K562 (cell line): ENCODE measurements around the gene ZSWIM7. TPM values are rescaled to one million over a fixed set of nuclear protein-coding genes. Genes with fewer than 3 reads are reported as not detected.
A peak's percentile ranks its signal among the peaks of the same experiment; 100 is the strongest.

Experiments used
- CTBP1 ChIP-seq: fragments of 450-650 bp; IDR thresholded peaks from 2 replicates; pipeline ENCODE4 v1.6.1; 2016; ENCODE audit warnings: borderline replicate concordance
- ETS1 ChIP-seq: conservative IDR thresholded peaks from 2 replicates; pipeline ENCODE4 v1.6.1; 2011; ENCODE audit warnings: low read depth, mild to moderate bottlenecking, low read length; ENCODE audit not compliant: control insufficient read depth
- FIP1L1 ChIP-seq: fragments of 200-400 bp; formaldehyde crosslinking; IDR thresholded peaks from 2 replicates; pipeline ENCODE4 v1.6.1; 2018; ENCODE audit warnings: mild to moderate bottlenecking, low read depth, low read length; ENCODE audit not compliant: poor library complexity, severe bottlenecking
- JUN ChIP-seq, 2 experiments: sonication (generic) in 1 of 2; formaldehyde crosslinking in 1 of 2; IDR thresholded peaks; 2 replicates each; pipeline versions ENCODE4 v1.6.1 to v1.8.0; 2012 to 2022; ENCODE audit warnings: borderline replicate concordance in 2 of 2, mild to moderate bottlenecking in 2 of 2, improper control_type of control experiment in 1 of 2, low read depth in 1 of 2, low read length in 1 of 2, missing genetic modification reagents in 1 of 2
- MEF2D ChIP-seq: conservative IDR thresholded peaks from 2 replicates; pipeline ENCODE4 v1.6.1; 2016; ENCODE audit warnings: low read depth, missing genetic modification characterization, missing compliant biosample characterization
- MXD1 ChIP-seq: fragments of 250-450 bp; sonication (Bioruptor Pico); IDR thresholded peaks from 2 replicates; pipeline ENCODE4 v1.8.0; 2021; ENCODE audit warnings: borderline replicate concordance, mild to moderate bottlenecking, moderate library complexity; ENCODE audit not compliant: poor library complexity, severe bottlenecking
- NR1H2 ChIP-seq: sonication (generic); formaldehyde crosslinking; IDR thresholded peaks from 2 replicates; pipeline ENCODE4 v1.4.0; 2020; ENCODE audit warnings: mild to moderate bottlenecking, missing genetic modification reagents
- NR3C1 ChIP-seq: sonication (generic); formaldehyde crosslinking; IDR thresholded peaks from 2 replicates; pipeline ENCODE4 v1.8.1; 2022; ENCODE audit warnings: missing genetic modification reagents
- NRF1 ChIP-seq, 2 experiments: fragments of 450-650 bp; IDR thresholded peaks in 1 of 2; conservative IDR thresholded peaks in 1 of 2; 2 replicates each; pipeline ENCODE4 v1.6.1; 2014; ENCODE audit warnings: mild to moderate bottlenecking in 2 of 2
- PHB ChIP-seq: fragments of 250-450 bp; sonication (Bioruptor Pico); IDR thresholded peaks from 2 replicates; pipeline ENCODE4 v1.5.0; 2021
- POLR2AphosphoS2 ChIP-seq: IDR thresholded peaks from 2 replicates; pipeline ENCODE4 v1.6.1; 2012; ENCODE audit warnings: low read length, improper control_type of control experiment
- POU5F1 ChIP-seq: fragments of 150-350 bp; IDR thresholded peaks from 2 replicates; pipeline ENCODE4 v1.6.1; 2014; ENCODE audit warnings: borderline replicate concordance, low read length, low read depth, mild to moderate bottlenecking; ENCODE audit not compliant: partially characterized antibody
- RBM14 ChIP-seq: fragments of 200-400 bp; formaldehyde crosslinking; IDR thresholded peaks from 2 replicates; pipeline ENCODE4 v1.6.1; 2018; ENCODE audit warnings: low read depth, mild to moderate bottlenecking, low read length, moderate library complexity, borderline replicate concordance; ENCODE audit not compliant: insufficient read depth
- polyA plus RNA-seq, 8 experiments: library from polyadenylated mRNA; depleted of rRNA in 4 of 8; stranded (reverse) in 5 of 8; unstranded in 3 of 8; fragments of >200 nt; fragmentation: Nextera tagmentation in 2 of 8; fragmentation: Illumina TruSeq in 1 of 8; extraction: Ambion mirVana in 2 of 8; extraction: Trizol in 1 of 8; gene quantifications; 2 replicates each; pipeline versions ENCODE4 v1.2.1 to v1.2.3, GENCODE V29; 2011 to 2014; ENCODE audit warnings: inconsistent platforms in 1 of 8, missing spikeins in 1 of 8
- total RNA-seq, 7 experiments: library from RNA; depleted of rRNA in 6 of 7; stranded (reverse); fragments of >200 nt in 6 of 7; fragmentation: Illumina TruSeq in 2 of 7; extraction: Trizol in 2 of 7; gene quantifications; 2 replicates each; pipeline versions ENCODE4 v1.2.1 to v1.2.3, GENCODE V29; 2011 to 2021; ENCODE audit warnings: low replicate concordance in 1 of 7
- TF ChIP-seq, protein P1 (sequence below): sonication (generic); formaldehyde crosslinking; IDR thresholded peaks from 2 replicates; pipeline ENCODE4 v1.9.0; 2022; ENCODE audit warnings: mild to moderate bottlenecking, missing genetic modification reagents
- TF ChIP-seq, protein P2 (sequence below): sonication (generic); formaldehyde crosslinking; IDR thresholded peaks from 2 replicates; pipeline ENCODE4 v1.8.1; 2023; ENCODE audit warnings: mild to moderate bottlenecking, missing genetic modification reagents
- TF ChIP-seq, protein P3 (sequence below): fragments of 450-650 bp; IDR thresholded peaks from 2 replicates; pipeline ENCODE4 v1.7.0; 2016; ENCODE audit warnings: borderline replicate concordance

The ZSWIM7 gene
- total and polyA plus RNA-seq, 9 of the 15 experiments (the other 6 are each of a cell fraction or from before 2014, with no cell fraction given): 5.9 to 18.7 (median 9.5) TPM

- TF ChIP-seq, protein P1, sequence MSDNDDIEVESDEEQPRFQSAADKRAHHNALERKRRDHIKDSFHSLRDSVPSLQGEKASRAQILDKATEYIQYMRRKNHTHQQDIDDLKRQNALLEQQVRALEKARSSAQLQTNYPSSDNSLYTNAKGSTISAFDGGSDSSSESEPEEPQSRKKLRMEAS (CRISPR knock-in tag): peak; percentile 90
- TF ChIP-seq NRF1 (conservative IDR thresholded peaks at IDR 0.05 in 1 of 2, IDR thresholded peaks at IDR 0.05 in 1 of 2) (peak; percentile 84 to 88), NR3C1 (peak; percentile 56; the same call in 1 of the 2 replicates), POU5F1 (no peak), MEF2D (tag) (no peak), POLR2AphosphoS2 (no peak), PHB (CRISPR knock-in tag) (no peak), ETS1 (0 out of 2 replicates have a peak, but pooled peaks have one; percentile 44), CTBP1 (peak; percentile 98), FIP1L1 (peak; percentile 90), NR1H2 (CRISPR knock-in tag) (peak; percentile 77; the same call in 1 of the 2 replicates), JUN (IDR thresholded peaks at IDR 0.05; ENCODE audit: borderline replicate concordance, low read depth, low read length) (peak; percentile 53; the same call in 1 of the 2 replicates), JUN (CRISPR knock-in tag; IDR thresholded peaks at IDR 0.05; ENCODE audit: borderline replicate concordance) (peak; percentile 93; the same call in 1 of the 2 replicates), RBM14 (no peak), MXD1 (CRISPR knock-in tag) (no peak)
- TF ChIP-seq, protein P2, sequence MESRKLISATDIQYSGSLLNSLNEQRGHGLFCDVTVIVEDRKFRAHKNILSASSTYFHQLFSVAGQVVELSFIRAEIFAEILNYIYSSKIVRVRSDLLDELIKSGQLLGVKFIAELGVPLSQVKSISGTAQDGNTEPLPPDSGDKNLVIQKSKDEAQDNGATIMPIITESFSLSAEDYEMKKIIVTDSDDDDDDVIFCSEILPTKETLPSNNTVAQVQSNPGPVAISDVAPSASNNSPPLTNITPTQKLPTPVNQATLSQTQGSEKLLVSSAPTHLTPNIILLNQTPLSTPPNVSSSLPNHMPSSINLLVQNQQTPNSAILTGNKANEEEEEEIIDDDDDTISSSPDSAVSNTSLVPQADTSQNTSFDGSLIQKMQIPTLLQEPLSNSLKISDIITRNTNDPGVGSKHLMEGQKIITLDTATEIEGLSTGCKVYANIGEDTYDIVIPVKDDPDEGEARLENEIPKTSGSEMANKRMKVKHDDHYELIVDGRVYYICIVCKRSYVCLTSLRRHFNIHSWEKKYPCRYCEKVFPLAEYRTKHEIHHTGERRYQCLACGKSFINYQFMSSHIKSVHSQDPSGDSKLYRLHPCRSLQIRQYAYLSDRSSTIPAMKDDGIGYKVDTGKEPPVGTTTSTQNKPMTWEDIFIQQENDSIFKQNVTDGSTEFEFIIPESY (CRISPR knock-in tag): peak; percentile 80
- TF ChIP-seq, protein P3, sequence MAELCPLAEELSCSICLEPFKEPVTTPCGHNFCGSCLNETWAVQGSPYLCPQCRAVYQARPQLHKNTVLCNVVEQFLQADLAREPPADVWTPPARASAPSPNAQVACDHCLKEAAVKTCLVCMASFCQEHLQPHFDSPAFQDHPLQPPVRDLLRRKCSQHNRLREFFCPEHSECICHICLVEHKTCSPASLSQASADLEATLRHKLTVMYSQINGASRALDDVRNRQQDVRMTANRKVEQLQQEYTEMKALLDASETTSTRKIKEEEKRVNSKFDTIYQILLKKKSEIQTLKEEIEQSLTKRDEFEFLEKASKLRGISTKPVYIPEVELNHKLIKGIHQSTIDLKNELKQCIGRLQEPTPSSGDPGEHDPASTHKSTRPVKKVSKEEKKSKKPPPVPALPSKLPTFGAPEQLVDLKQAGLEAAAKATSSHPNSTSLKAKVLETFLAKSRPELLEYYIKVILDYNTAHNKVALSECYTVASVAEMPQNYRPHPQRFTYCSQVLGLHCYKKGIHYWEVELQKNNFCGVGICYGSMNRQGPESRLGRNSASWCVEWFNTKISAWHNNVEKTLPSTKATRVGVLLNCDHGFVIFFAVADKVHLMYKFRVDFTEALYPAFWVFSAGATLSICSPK: no peak
Measured at GRCh38 chr17:15999141-15999973, at the start of gene ZSWIM7, which contains the start of gene TTC19 (continued).
